ENCODE data around the gene RAPGEF5.

RAPGEF5 gene

GRCh38 chr7:22375359-22376048 is 18.6 kb upstream of the RAPGEF5 start:
- DNase-seq = no peak

GRCh38 chr7:22373911-22374310 is 17.0 kb upstream of the RAPGEF5 start:
- DNase-seq = no peak

GRCh38 chr7:22373388-22373787 is 16.4 kb upstream of the RAPGEF5 start:
- no peak for DNase-seq

GRCh38 chr7:22372863-22373262 is 15.9 kb upstream of the RAPGEF5 start:
- DNase-seq = no peak

- DNase-seq = no peak
Measured at GRCh38 chr7:22371878-22372277, 14.9 kb upstream of the RAPGEF5 start.

GRCh38 chr7:22364900-22365299 is 7.9 kb upstream of the RAPGEF5 start:
- DNase-seq = no peak

- no peak for DNase-seq
Measured at GRCh38 chr7:22363756-22364422, 6.9 kb upstream of the RAPGEF5 start.

GRCh38 chr7:22361795-22362194 is 4.8 kb upstream of the RAPGEF5 start:
- DNase-seq = no peak

GRCh38 chr7:22361320-22361719 is 4.4 kb upstream of the RAPGEF5 start:
- DNase-seq = no peak

GRCh38 chr7:22358820-22359697 is 2.1 kb upstream of the RAPGEF5 start:
- DNase-seq = no peak

- DNase-seq = no peak
Measured at GRCh38 chr7:22357311-22358175, 589 bp upstream of the RAPGEF5 start.

GRCh38 chr7:22356010-22356691 is 803 bp downstream of the RAPGEF5 start:
- DNase-seq = no peak

- DNase-seq = no peak
Measured at GRCh38 chr7:22355620-22356009, 1.3 kb downstream of the RAPGEF5 start.

- no peak for DNase-seq
Measured at GRCh38 chr7:22354462-22354861, 2.5 kb downstream of the RAPGEF5 start.

- DNase-seq = no peak
Measured at GRCh38 chr7:22352887-22353286, 4.1 kb downstream of the RAPGEF5 start.

GRCh38 chr7:22351878-22352277 is 5.1 kb downstream of the RAPGEF5 start:
- DNase-seq = no peak

- DNase-seq = no peak
Measured at GRCh38 chr7:22351329-22351692, 5.6 kb downstream of the RAPGEF5 start.

- no peak for DNase-seq
Measured at GRCh38 chr7:22350466-22351328, 6.3 kb downstream of the RAPGEF5 start.

- DNase-seq = no peak
Measured at GRCh38 chr7:22348379-22348778, 8.6 kb downstream of the RAPGEF5 start.

GRCh38 chr7:22346383-22347107 is 10.4 kb downstream of the RAPGEF5 start:
- no peak for DNase-seq

GRCh38 chr7:22344655-22345054 is 12.3 kb downstream of the RAPGEF5 start:
- DNase-seq = no peak
